KOPT-K1 (cell line): ENCODE data around the gene AHRR.
A peak's percentile ranks its signal among the peaks of the same experiment; 100 is the strongest.
"Not testable (repeated sequence)": the region's sequence is repeated elsewhere in the genome, so short reads cannot be mapped to it uniquely, and the experiment has no call there.

Experiments used
- H3K27ac ChIP-seq: fragments of 200-600 bp; sonication (generic); 2 replicates; pipeline ENCODE4 v1.5.1; 2016; ENCODE audit warnings: antibody characterized with exemption, mild to moderate bottlenecking, low read depth, low read length; ENCODE audit not compliant: poor library complexity, severe bottlenecking
- H3K36me3 ChIP-seq: fragments of 200-600 bp; sonication (generic); 2 replicates; pipeline ENCODE4 v1.5.1; 2017; ENCODE audit warnings: antibody characterized with exemption, mild to moderate bottlenecking, low read length, moderate library complexity; ENCODE audit not compliant: insufficient read depth
- H3K9me3 ChIP-seq: fragments of 200-600 bp; sonication (generic); 2 replicates; pipeline ENCODE4 v1.5.1; 2017; ENCODE audit warnings: antibody characterized with exemption, low read length, mild to moderate bottlenecking; ENCODE audit not compliant: insufficient read depth, poor library complexity, severe bottlenecking

AHRR gene

GRCh38 chr5:359301-359897, 37.9 kb downstream of the AHRR start:
- Histone ChIP-seq H3K9me3 (peaks cover 8% of the 10 kb centered on the region), H3K36me3 (no peaks in the 10 kb centered on the region)

GRCh38 chr5:360257-361027, 38.9 kb downstream of the AHRR start:
- Histone ChIP-seq H3K27ac (no peak overlapping the region), H3K36me3 (no peaks in the 10 kb centered on the region), H3K9me3 (peaks cover 10% of the 10 kb centered on the region)

More at GRCh38 chr5:359301-359897, 37.9 kb downstream of the AHRR start:
- no peak overlapping the region for H3K27ac ChIP-seq

GRCh38 chr5:362189-362588, 40.7 kb downstream of the AHRR start:
- Histone ChIP-seq H3K9me3 (peaks cover 10% of the 10 kb centered on the region), H3K36me3 (no peaks in the 10 kb centered on the region), H3K27ac (no peak overlapping the region)

GRCh38 chr5:362978-363765, 41.7 kb downstream of the AHRR start:
- H3K36me3 ChIP-seq: no peaks in the 10 kb centered on the region
- H3K9me3 ChIP-seq: peaks cover 10% of the 10 kb centered on the region
- H3K27ac ChIP-seq: no peak overlapping the region

GRCh38 chr5:364497-364896, 43.0 kb downstream of the AHRR start:
- H3K9me3 ChIP-seq: peaks cover 10% of the 10 kb centered on the region
- no peak overlapping the region for H3K27ac ChIP-seq
- H3K36me3 ChIP-seq: no peaks in the 10 kb centered on the region

- H3K27ac ChIP-seq: no peak overlapping the region
- H3K36me3 ChIP-seq: no peaks in the 10 kb centered on the region
- peaks cover 10% of the 10 kb centered on the region for H3K9me3 ChIP-seq
Measured at GRCh38 chr5:366541-367357, 45.2 kb downstream of the AHRR start.

- peaks cover 10% of the 10 kb centered on the region for H3K9me3 ChIP-seq
- H3K27ac ChIP-seq: no peak overlapping the region
- no peaks in the 10 kb centered on the region for H3K36me3 ChIP-seq
Measured at GRCh38 chr5:367358-368130, 46.0 kb downstream of the AHRR start.

GRCh38 chr5:368183-369084, 46.9 kb downstream of the AHRR start:
- no peak overlapping the region for H3K27ac ChIP-seq
- peaks cover 10% of the 10 kb centered on the region for H3K9me3 ChIP-seq
- H3K36me3 ChIP-seq: no peaks in the 10 kb centered on the region

GRCh38 chr5:369151-369868, 47.8 kb downstream of the AHRR start:
- Histone ChIP-seq H3K9me3 (peaks cover 3% of the 10 kb centered on the region), H3K27ac (no peak overlapping the region), H3K36me3 (no peaks in the 10 kb centered on the region)

GRCh38 chr5:369869-370236, 48.3 kb downstream of the AHRR start:
- not testable (repeated sequence) for H3K27ac ChIP-seq, H3K9me3 ChIP-seq, H3K36me3 ChIP-seq

- Histone ChIP-seq H3K36me3 (no peaks in the 10 kb centered on the region), H3K9me3 (no peaks in the 10 kb centered on the region), H3K27ac (no peak overlapping the region)
Measured at GRCh38 chr5:370311-370958, 48.9 kb downstream of the AHRR start.

GRCh38 chr5:370959-371810, 49.7 kb downstream of the AHRR start:
- Histone ChIP-seq H3K9me3 (no peaks in the 10 kb centered on the region), H3K36me3 (no peaks in the 10 kb centered on the region), H3K27ac (peak overlapping the region; percentile 54)
